ENCODE results near the gene FBLL1.
"Not testable (repeated sequence)": the region's sequence is repeated elsewhere in the genome, so short reads cannot be mapped to it uniquely, and the experiment has no call there.

FBLL1 gene

DNA sequence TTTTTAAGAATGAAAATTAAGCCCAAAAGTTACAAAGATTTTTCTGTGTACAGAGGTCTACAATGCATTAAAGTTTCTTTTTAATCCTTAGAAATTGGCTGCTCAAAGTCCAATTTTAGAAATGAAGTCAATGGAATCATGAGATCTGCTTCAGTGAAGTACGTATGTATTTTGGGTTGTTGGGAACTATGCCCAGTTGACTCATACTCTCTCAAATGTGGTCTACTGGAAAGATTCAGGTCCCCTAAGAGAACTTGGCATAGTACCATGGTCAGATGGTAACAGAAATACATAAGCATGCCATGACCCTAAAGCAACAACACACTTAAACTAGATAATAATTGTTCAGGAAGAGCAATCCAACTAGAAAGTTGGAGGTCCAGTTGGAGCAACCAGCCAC is 23.0 kb downstream of the FBLL1 start:
- DNase-seq (ENCODE audit: low read depth) = no peak

GRCh38 chr5:168553377-168554130 is 24.4 kb downstream of the FBLL1 start:
- no peak for DNase-seq (ENCODE audit: low read depth)

- DNase-seq (ENCODE audit: low read depth) = no peak
These were observed 28.3 kb downstream of the FBLL1 start for GRCh38 chr5:168557389-168557788.

GRCh38 chr5:168562279-168562678 is 33.2 kb downstream of the FBLL1 start:
- DNase-seq (ENCODE audit: low read depth) = no peak

GRCh38 chr5:168563959-168564358 is 34.9 kb downstream of the FBLL1 start:
- no peak for DNase-seq (ENCODE audit: low read depth)

GRCh38 chr5:168568738-168569137 is 39.6 kb downstream of the FBLL1 start:
- no peak for DNase-seq (ENCODE audit: low read depth)

DNA sequence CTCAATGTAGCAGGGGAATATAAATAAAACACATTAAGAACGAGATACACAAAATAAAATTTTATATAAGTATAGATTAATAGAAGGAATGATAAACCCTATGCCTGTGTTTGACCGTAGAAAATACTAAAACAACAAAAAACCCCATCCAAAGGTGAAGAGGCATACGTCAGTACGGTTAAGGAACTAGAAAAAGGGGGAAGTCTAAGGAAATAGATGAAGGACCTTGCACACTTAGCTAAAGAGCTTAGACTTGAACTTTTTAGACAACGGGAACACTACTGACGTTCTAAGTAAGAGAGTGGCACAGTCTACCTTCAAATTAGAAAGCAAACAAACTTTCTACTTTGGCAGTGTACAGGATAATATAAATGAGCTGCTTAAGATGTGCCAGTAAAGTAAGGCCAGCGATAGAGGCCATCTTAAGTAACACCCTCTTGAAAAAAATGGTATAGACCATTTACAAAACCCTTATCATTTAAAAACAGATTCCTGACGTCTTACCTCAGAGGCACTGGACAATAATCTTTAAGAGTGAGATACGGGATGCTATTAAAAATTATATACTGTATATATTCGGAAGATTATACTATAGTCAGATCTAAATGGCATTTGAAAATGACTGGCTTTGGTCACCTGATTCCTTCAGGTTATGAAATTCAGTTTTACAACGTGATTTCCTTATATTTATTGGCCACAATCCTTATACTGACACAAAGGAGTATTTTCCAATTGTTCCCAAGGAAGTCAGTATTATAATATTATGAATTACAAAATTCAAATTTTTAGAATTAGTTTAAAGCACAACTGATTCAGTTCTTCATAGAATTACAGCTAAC is 41.6 kb downstream of the FBLL1 start:
- DNase-seq (ENCODE audit: low read depth) = no peak

GRCh38 chr5:168573663-168574062 is 44.6 kb downstream of the FBLL1 start:
- not testable (repeated sequence) for DNase-seq (ENCODE audit: low read depth)

DNA sequence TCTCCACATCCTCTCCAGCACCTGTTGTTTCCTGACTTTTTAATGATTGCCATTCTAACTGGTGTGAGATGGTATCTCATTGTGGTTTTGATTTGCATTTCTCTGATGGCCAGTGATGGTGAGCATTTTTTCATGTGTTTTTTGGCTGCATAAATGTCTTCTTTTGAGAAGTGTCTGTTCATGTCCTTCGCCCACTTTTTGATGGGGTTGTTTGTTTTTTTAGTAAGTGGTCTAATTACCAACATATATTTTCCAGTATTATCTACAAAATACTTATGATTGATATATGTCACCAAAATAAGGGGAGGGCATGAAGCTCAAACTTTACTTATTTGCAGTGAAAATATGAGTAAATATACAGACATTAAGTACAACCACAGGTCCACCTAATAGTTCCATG is 45.1 kb downstream of the FBLL1 start:
- DNase-seq (ENCODE audit: low read depth) = not testable (repeated sequence)

- no peak for DNase-seq (ENCODE audit: low read depth)
These were observed 46.6 kb downstream of the FBLL1 start for GRCh38 chr5:168575391-168576372.

- no peak for DNase-seq (ENCODE audit: low read depth)
These were observed 48.9 kb downstream of the FBLL1 start for GRCh38 chr5:168578006-168578405.

DNA sequence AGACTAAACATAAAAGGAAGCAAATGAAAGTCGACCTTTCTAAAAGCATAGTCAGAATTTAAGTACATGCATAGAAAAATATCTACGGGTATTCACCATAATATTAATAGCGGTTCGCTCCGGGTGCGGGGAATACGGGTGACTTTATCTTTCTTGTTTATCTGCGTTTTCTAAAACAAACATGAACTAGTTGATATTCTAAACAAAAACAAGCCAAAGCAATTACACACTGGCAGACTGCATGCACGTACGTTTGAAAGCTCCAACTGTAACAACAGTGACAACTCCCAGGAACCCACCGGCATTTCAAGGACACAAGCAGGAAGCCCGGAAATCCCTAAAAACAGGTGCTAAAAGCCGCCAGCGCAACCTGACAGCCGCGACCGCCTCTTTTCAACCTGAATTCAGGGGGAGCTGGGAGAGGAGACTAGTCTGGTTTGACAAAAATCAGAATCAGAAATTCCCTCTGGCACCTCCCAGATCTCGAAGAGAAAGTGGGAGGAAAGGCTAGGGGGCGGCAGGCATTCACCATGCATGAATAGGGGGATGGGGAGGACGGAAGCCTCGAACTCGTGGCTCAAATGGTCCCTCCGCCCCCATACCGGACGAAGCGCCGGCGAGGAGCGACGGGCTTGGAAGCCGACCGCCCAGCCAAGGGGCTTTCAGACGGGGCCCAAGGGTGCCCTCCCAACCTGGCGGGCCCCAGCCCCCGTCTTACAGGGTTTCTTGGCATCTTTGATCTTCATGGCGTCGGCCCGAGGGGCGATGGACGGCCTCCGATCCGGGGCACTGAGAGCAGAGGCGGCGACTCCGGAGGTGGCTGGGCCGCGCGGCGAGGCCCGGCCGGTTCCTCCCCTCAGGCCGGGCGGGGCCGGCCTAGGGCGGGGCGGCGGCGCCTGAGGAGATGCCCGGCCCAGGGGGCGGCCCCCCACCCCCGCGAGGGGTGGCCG is 49.7 kb downstream of the FBLL1 start, which contains the start of gene PANK3:
Gene PANK3 (minus strand): TSS at position 831 of the 950 bp plus-strand sequence. CDS start 85 bp downstream, at position 746.
- no peak for DNase-seq (ENCODE audit: low read depth)

GRCh38 chr5:168579488-168580226 is 50.6 kb downstream of the FBLL1 start:
- DNase-seq (ENCODE audit: low read depth) = peak; percentile 94

DNA sequence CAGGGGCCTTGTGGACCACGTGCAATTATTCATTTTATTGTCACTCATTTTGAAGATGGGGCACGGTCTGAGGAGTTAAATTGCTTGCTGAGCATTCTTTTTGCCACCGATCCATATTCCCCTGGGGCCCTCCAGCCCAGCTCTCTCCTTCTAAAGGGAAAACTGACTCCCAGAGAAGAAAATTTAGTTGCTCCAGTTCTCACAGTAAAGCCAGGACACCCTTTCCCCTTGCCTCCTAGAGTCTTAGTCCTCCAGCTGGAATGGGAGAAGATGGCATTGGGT is 51.1 kb downstream of the FBLL1 start:
- no peak for DNase-seq (ENCODE audit: low read depth)
